Upper lobe of right lung (tissue), 1 donor: ENCODE results near the gene UBR4. TPM values are rescaled to one million over a fixed set of nuclear protein-coding genes. Genes with fewer than 3 reads are reported as not detected.

Source experiments
- ATAC-seq: fragments of 200-7000 bp; cut with Tn5 transposase; one replicate; pipeline ENCODE4 v1.9.1; 2020; ENCODE audit warnings: mild to moderate bottlenecking, moderate library complexity
- DNase-seq: peaks from one replicate; pipeline ENCODE4 v3.0.0-alpha.2; 2020
- H3K27ac ChIP-seq: fragments of 200-600 bp; one replicate; pipeline ENCODE4 v1.8.0; 2022
- H3K27me3 ChIP-seq: fragments of 200-600 bp; one replicate; pipeline ENCODE4 v1.8.0; 2022; ENCODE audit warnings: mild to moderate bottlenecking
- H3K36me3 ChIP-seq: fragments of 200-600 bp; one replicate; pipeline ENCODE4 v1.8.0; 2022
- H3K4me1 ChIP-seq: fragments of 200-600 bp; one replicate; pipeline ENCODE4 v1.8.0; 2022
- H3K4me3 ChIP-seq: fragments of 200-600 bp; one replicate; pipeline ENCODE4 v1.8.0; 2022; ENCODE audit warnings: mild to moderate bottlenecking
- H3K9me3 ChIP-seq: fragments of 200-600 bp; one replicate; pipeline ENCODE4 v1.8.0; 2022
- intact Hi-C: fragments of 100-400 bp; cut with DNase I; formaldehyde crosslinking; loops from one replicate; pipeline ENCODE4 v1.11.0; 2022
- total RNA-seq: library from RNA; stranded (reverse); fragmentation: NEBNext Ultra II Directional; extraction: Animal tissue kit (Norgen Biotek cat#: 25700); gene quantifications from one replicate; pipeline ENCODE4 v1.2.1, GENCODE V29; 2021
- TF ChIP-seq, protein P1 (sequence below): fragments of 200-600 bp; IDR thresholded peaks from one replicate; pipeline ENCODE4 v1.8.0; 2022; ENCODE audit warnings: antibody characterized with exemption
- donor health status: DM: no; HTN: yes; CAD: no; lungs with severe emphysema.

The UBR4 gene
- total RNA-seq, 1 donor from 2014 or later = 110 TPM

DNA sequence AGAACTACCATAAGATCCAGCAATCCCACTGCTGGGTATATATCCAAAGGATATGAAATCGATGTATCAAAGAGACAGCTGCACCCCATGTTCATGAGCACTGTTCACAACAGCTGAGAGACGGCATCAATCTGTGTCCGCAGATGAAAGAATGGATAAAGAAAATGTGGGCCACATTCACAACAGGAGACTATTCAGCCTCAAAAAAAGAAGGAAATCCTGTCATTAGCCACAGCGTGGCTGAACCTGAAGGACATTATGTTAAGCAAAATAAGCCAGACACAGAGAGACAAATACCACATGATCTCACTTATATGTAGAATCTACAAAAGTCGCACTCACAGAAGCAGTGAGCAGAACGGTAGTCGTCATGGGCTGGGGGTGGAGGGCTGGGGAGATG lies 154.4 kb downstream of the UBR4 start:
- no peaks in the 10 kb centered on the region for H3K4me1 ChIP-seq
- intact Hi-C loops = no loop called here
- no peak for DNase-seq

DNA sequence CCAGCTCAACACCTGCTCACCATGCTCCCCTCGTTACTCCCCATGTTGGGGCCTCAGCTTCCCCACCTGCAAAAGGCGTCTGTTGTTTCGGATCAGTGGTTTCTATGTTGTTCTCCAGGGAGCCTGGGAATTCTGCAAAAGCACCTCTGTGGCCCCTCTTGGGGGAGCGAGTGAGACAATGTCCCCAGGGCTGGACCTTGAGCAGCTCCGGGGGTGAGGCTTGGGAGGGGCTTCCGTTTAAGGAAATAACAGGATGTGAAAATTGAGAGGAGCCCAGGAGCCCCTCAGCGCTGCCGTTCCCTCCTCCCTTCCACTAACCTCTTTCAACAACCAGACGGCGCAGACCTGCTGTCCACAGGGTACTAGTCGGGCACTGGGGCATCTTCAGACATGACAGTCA lies 155.1 kb downstream of the UBR4 start:
- Histone ChIP-seq H3K4me1 (no peaks in the 10 kb centered on the region), H3K27me3 (peaks cover 14% of the 10 kb centered on the region), H3K4me3 (no peak overlapping the region), H3K9me3 (no peaks in the 10 kb centered on the region), H3K36me3 (no peaks in the 10 kb centered on the region), H3K27ac (no peak overlapping the region)
- ATAC-seq (no peak), DNase-seq (no peak)
- TF ChIP-seq, protein P1, sequence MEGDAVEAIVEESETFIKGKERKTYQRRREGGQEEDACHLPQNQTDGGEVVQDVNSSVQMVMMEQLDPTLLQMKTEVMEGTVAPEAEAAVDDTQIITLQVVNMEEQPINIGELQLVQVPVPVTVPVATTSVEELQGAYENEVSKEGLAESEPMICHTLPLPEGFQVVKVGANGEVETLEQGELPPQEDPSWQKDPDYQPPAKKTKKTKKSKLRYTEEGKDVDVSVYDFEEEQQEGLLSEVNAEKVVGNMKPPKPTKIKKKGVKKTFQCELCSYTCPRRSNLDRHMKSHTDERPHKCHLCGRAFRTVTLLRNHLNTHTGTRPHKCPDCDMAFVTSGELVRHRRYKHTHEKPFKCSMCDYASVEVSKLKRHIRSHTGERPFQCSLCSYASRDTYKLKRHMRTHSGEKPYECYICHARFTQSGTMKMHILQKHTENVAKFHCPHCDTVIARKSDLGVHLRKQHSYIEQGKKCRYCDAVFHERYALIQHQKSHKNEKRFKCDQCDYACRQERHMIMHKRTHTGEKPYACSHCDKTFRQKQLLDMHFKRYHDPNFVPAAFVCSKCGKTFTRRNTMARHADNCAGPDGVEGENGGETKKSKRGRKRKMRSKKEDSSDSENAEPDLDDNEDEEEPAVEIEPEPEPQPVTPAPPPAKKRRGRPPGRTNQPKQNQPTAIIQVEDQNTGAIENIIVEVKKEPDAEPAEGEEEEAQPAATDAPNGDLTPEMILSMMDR = no peak
- intact Hi-C loops = no loop called here

More for the DNA sequence above, 154.4 kb downstream of the UBR4 start:
- no peak for ATAC-seq
- no peak overlapping the region for H3K4me3 ChIP-seq
- no peaks in the 10 kb centered on the region for H3K9me3 ChIP-seq
- peaks cover 14% of the 10 kb centered on the region for H3K27me3 ChIP-seq
- TF ChIP-seq, protein P1 = no peak
- no peaks in the 10 kb centered on the region for H3K36me3 ChIP-seq
- no peak overlapping the region for H3K27ac ChIP-seq

DNA sequence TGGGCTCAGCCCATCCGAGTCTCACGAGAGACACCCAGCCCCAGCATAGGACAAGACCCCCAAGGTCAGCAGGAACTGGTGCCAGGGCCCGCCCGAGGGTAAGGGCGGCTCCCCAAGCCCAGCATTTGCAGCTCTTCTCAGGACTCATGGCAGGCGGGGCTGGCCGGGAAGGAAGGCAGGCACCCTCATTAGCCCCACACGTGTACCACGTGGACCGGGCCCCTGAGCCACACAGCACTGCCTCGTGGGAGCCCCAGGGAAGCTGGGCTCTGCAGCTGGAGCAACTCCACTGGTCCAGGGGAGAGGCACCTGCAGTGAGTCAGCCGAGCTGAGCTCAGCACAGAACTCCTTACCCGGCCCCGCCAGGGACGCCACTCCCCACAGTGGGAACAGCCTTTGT lies 155.8 kb downstream of the UBR4 start:
- Histone ChIP-seq H3K4me3 (no peak overlapping the region), H3K9me3 (no peaks in the 10 kb centered on the region), H3K36me3 (no peaks in the 10 kb centered on the region), H3K4me1 (no peaks in the 10 kb centered on the region), H3K27ac (no peak overlapping the region), H3K27me3 (peaks cover 14% of the 10 kb centered on the region)
- TF ChIP-seq, protein P1 = no peak
- DNase-seq (no peak), ATAC-seq (peak; percentile 9)
- intact Hi-C loops = no loop called here

DNA sequence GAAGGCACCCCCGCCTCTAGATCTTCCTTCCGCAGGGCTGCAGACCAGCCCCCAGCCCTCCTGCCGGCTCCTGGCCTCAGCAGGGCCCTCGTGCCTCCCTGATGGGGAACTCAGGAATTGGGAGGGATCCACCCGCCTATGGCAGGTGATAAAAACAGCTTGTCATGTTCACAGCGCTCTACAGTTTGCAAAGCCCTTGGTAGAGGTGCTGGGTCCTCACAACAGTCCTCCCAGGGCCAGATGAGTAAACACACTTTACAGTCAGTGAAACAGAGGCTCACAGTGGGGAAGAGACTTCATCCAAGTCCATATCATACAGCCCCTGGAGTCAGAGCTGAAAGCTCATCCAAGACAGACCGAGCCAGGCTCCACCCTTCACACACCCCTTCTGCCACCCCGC lies 156.6 kb downstream of the UBR4 start:
- H3K27ac ChIP-seq = no peak overlapping the region
- H3K4me3 ChIP-seq = no peak overlapping the region
- no peaks in the 10 kb centered on the region for H3K9me3 ChIP-seq
- intact Hi-C loops = no loop called here
- peaks cover 14% of the 10 kb centered on the region for H3K27me3 ChIP-seq
- no peaks in the 10 kb centered on the region for H3K36me3 ChIP-seq
- no peak for DNase-seq
- no peaks in the 10 kb centered on the region for H3K4me1 ChIP-seq
- TF ChIP-seq, protein P1 = no peak
- ATAC-seq = no peak

DNA sequence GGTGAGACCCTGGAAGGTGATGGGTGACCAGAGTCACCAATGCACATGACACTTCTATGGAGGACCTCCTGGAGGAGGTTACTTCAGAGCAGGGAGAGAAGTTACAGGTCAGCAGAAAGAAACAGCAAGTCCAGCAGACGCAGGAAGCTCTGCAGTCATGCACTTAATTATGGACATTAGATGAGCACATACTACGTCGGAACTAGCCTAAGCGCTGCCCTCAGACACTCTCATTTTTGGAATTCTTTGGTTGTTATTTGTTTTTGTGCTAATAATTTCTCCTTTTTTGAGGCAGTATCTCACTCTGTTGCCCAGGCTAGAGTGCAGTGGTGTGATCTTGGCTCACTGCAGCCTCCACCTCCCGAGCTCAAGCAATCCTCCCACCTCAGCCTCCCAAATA lies 160.3 kb downstream of the UBR4 start:
- no peak overlapping the region for H3K27ac ChIP-seq
- H3K4me1 ChIP-seq = no peaks in the 10 kb centered on the region
- TF ChIP-seq, protein P1 = no peak
- intact Hi-C loops = no loop called here
- ATAC-seq (no peak), DNase-seq (no peak)
- H3K4me3 ChIP-seq = no peak overlapping the region
- H3K9me3 ChIP-seq = no peaks in the 10 kb centered on the region
- no peaks in the 10 kb centered on the region for H3K36me3 ChIP-seq
- peaks cover 9% of the 10 kb centered on the region for H3K27me3 ChIP-seq

DNA sequence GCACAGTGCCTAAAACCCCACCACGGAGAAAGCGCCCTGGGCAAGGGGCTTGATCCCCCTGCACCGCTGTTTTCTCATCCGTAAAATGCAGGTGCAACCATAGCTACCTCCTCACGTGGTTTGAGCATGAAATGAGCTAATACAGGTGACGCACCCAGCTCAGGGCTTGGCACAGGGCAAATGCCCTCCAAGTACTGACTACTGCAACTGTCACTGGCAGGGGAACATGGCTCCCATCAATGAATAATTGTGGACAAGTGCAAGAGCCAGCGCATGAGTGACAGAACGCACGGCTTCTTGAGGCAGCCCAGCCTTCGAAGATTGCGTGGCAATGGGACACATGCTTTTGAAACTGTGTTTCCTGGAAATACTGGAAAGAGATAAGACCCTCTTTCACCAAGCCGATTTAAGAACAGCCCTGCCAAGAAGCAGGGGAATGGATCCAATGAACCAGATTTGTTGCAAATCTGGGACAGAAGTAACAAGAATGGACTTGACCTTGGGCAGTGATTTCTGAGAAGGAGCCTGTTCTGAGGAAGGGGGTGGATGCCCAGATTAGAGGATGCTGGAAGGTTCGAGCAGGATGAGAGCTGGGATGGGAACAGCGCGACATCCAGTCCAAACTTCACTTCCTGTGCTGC lies 160.8 kb downstream of the UBR4 start:
- DNase-seq = no peak
- Histone ChIP-seq H3K36me3 (no peaks in the 10 kb centered on the region), H3K4me3 (no peak overlapping the region), H3K27me3 (peaks cover 5% of the 10 kb centered on the region), H3K4me1 (no peaks in the 10 kb centered on the region), H3K27ac (no peak overlapping the region), H3K9me3 (no peaks in the 10 kb centered on the region)
- TF ChIP-seq, protein P1 = no peak
- no peak for ATAC-seq
- intact Hi-C loops = no loop called here
